ENCODE data around the gene MCRIP2. TPM values are rescaled to one million over a fixed set of nuclear protein-coding genes. Genes with fewer than 3 reads are reported as not detected.

Gene MCRIP2
- total RNA-seq, 1 experiment from 2014 or later, result 22.4 TPM

DNA sequence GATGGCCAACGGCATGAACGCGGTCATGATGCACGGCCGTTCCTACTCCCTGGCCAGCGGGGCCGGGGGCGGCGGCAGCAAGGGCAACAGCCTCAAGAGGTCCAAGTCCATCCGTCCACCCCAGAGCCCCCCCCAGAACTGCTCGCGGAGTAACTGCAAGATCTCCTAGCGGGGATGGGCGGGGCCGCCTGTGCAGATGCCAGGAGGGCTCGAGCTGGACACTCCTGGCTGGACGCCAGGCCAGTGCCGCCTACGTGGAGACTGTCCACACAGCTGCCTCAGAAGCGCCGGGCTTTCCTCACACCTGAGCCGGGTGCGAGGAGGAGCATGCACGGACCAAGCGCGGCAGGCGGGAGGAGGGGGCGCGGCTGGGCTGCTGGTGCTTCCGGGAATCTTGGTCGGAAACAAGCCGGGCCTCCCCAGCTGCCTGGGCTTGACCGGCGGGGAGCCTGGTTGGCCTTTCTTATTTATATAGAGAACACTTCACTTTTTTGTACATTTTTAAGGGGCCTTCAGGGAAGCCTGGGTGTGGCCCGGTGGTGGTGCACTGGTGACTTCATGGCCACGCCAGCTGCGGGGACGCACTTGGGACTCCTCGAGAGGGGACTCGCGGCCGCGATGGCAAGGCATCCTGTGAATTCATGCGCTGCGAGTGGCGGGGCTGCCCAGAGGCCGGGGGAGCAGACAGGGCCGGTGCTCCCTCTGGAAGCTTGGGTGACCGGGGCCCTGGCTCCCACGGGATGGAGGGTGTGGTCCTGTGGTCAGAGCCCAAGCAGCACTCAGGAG is 14.0 kb upstream of the MCRIP2 start:
- POLR2A ChIA-PET (ENCODE audit: low non-redundant PET), result no interaction called here
- Histone ChIP-seq H3K36me3 (ENCODE audit: insufficient read depth, low read length, poor library complexity, severe bottlenecking) (peaks cover 4% of the 10 kb centered on the region), H3K4me3 (ENCODE audit: low read depth, low read length, poor library complexity, severe bottlenecking) (no peak overlapping the region), H3K9me3 (ENCODE audit: low read depth, low read length, poor library complexity, severe bottlenecking) (no peaks in the 10 kb centered on the region), H3K27ac (ENCODE audit: low read depth, low read length, poor library complexity, severe bottlenecking) (no peak overlapping the region), H3K4me1 (ENCODE audit: insufficient read depth, low read length, poor library complexity, severe bottlenecking) (no peaks in the 10 kb centered on the region), H3K27me3 (replicated peaks; ENCODE audit: insufficient read depth, low read depth, low read length, poor library complexity) (no peaks in the 10 kb centered on the region)
- no TSS peak for BruUV-seq (replicated peaks)
- no peak for TF ChIP-seq EZH2 (IDR thresholded peaks at IDR 0.05; ENCODE audit: borderline replicate concordance, low read depth, low read length, poor library complexity, severe bottlenecking)
- TF ChIP-seq, protein P1, sequence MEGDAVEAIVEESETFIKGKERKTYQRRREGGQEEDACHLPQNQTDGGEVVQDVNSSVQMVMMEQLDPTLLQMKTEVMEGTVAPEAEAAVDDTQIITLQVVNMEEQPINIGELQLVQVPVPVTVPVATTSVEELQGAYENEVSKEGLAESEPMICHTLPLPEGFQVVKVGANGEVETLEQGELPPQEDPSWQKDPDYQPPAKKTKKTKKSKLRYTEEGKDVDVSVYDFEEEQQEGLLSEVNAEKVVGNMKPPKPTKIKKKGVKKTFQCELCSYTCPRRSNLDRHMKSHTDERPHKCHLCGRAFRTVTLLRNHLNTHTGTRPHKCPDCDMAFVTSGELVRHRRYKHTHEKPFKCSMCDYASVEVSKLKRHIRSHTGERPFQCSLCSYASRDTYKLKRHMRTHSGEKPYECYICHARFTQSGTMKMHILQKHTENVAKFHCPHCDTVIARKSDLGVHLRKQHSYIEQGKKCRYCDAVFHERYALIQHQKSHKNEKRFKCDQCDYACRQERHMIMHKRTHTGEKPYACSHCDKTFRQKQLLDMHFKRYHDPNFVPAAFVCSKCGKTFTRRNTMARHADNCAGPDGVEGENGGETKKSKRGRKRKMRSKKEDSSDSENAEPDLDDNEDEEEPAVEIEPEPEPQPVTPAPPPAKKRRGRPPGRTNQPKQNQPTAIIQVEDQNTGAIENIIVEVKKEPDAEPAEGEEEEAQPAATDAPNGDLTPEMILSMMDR (conservative IDR thresholded peaks at IDR 0.05; ENCODE audit: low read depth, low read length), result no peak
- intact Hi-C loops (cut with micrococcal nuclease; ENCODE audit: unreplicated experiment), result no loop called here
- CTCF ChIA-PET, result no interaction called here
- DNase-seq (ENCODE audit: low spot score), result no peak

DNA sequence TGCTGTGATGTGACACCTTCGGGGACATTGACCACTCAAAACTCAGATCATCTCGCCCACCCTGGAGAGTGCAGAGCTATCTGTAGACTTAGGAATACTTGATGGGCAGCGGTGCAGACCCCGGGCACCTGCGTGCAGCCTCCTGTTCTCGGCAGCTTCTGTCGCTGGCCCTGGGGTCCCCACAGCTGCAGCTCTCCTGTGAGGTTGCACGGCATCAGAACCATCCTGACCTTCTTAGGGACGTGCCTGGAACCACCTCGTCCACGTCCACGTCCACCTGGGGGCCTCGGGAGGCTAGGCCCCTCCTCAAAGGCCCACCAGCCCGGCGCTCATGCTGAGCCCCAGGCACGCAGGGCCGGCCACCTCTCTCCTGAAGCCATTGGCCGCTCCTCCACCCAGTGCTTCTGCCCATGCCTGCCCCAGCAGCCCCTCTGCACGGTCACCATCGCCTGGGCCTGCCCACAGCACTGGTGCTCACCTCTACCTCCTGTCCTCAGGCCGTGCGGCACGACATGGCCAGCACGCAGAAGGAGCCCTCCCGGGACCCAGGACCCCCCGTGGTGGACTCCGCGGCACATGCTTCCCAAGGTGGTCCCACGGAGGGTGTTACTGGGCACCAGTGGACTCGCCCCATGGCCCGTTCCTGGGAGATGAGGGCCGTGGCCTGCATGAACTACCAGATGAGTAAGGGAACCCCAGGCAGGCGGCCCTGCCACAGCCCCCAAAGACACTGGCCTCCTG is 13.1 kb upstream of the MCRIP2 start:
- Histone ChIP-seq H3K27me3 (replicated peaks; ENCODE audit: insufficient read depth, low read depth, low read length, poor library complexity) (no peaks in the 10 kb centered on the region), H3K36me3 (ENCODE audit: insufficient read depth, low read length, poor library complexity, severe bottlenecking) (peaks cover 4% of the 10 kb centered on the region), H3K27ac (ENCODE audit: low read depth, low read length, poor library complexity, severe bottlenecking) (no peak overlapping the region), H3K4me1 (ENCODE audit: insufficient read depth, low read length, poor library complexity, severe bottlenecking) (no peaks in the 10 kb centered on the region), H3K9me3 (ENCODE audit: low read depth, low read length, poor library complexity, severe bottlenecking) (no peaks in the 10 kb centered on the region), H3K4me3 (ENCODE audit: low read depth, low read length, poor library complexity, severe bottlenecking) (no peak overlapping the region)
- intact Hi-C loops (cut with micrococcal nuclease; ENCODE audit: unreplicated experiment), result no loop called here
- CTCF ChIA-PET, result no interaction called here
- POLR2A ChIA-PET (ENCODE audit: low non-redundant PET), result no interaction called here
- no peak for DNase-seq (ENCODE audit: low spot score)
- TF ChIP-seq, protein P1 (conservative IDR thresholded peaks at IDR 0.05; ENCODE audit: low read depth, low read length), result no peak
- TF ChIP-seq EZH2 (IDR thresholded peaks at IDR 0.05; ENCODE audit: borderline replicate concordance, low read depth, low read length, poor library complexity, severe bottlenecking), result no peak
- BruUV-seq (replicated peaks), result no TSS peak

DNA sequence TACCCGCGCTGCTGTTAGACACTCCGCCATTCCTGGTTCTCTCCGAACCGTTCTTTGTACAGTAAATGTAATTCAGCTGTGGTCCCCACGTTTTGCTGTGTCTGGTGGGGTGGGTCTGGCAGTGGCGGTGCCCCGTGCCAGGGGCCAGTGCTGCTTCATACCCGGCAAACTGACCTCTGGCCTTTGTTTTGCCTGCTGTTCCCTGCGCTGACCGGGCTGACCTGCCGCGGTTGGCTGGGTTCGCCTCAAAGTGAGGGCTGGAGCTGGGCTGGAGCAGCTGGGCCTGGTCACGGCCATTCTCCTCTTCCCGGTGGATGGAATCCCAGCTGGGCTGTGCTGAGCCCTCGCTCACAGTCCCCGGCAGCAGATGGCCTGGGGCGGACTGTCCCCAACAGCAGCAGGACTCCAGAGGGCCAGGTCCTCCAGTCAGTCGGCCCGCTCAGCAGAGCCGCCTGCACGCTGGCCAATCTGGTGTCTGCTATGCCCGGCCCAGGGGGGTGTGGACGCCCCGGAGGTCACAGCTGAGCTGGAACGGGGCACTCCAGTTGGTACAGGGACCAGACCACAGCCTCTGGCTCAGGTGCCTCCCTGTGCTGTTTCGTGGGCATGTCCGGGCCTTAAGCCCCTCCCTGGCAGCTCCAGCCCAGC is 12.3 kb upstream of the MCRIP2 start:
- H3K27me3 ChIP-seq (replicated peaks; ENCODE audit: insufficient read depth, low read depth, low read length, poor library complexity), result no peaks in the 10 kb centered on the region
- no peak for DNase-seq (ENCODE audit: low spot score)
- no peak for TF ChIP-seq EZH2 (IDR thresholded peaks at IDR 0.05; ENCODE audit: borderline replicate concordance, low read depth, low read length, poor library complexity, severe bottlenecking)
- TF ChIP-seq, protein P1 (conservative IDR thresholded peaks at IDR 0.05; ENCODE audit: low read depth, low read length), result no peak
- no peak overlapping the region for H3K27ac ChIP-seq (ENCODE audit: low read depth, low read length, poor library complexity, severe bottlenecking)
- ChIA-PET POLR2A (ENCODE audit: low non-redundant PET) (interaction anchor here (0.5 kb wide), 1 partner anchor 638 kb away, joined by 5 read pairs; no protein-coding TSS in a partner anchor), CTCF (no interaction called here)
- H3K36me3 ChIP-seq (ENCODE audit: insufficient read depth, low read length, poor library complexity, severe bottlenecking), result peaks cover 4% of the 10 kb centered on the region
- H3K4me1 ChIP-seq (ENCODE audit: insufficient read depth, low read length, poor library complexity, severe bottlenecking), result no peaks in the 10 kb centered on the region
- intact Hi-C loops (cut with micrococcal nuclease; ENCODE audit: unreplicated experiment), result no loop called here
- H3K9me3 ChIP-seq (ENCODE audit: low read depth, low read length, poor library complexity, severe bottlenecking), result no peaks in the 10 kb centered on the region
- no peak overlapping the region for H3K4me3 ChIP-seq (ENCODE audit: low read depth, low read length, poor library complexity, severe bottlenecking)
- BruUV-seq (replicated peaks), result no TSS peak

Data from A673 (cell line).